GM18499 (cell line): Measurements from ENCODE around the gene FXYD6.

Source experiments
- ATAC-seq: cut with Tn5 transposase; IDR thresholded peaks from one replicate; pipeline ENCODE4 v1.9.1; 2021; ENCODE audit warnings: moderate number of reproducible peaks; ENCODE audit not compliant: insufficient read depth, unreplicated experiment

FXYD6 gene

DNA sequence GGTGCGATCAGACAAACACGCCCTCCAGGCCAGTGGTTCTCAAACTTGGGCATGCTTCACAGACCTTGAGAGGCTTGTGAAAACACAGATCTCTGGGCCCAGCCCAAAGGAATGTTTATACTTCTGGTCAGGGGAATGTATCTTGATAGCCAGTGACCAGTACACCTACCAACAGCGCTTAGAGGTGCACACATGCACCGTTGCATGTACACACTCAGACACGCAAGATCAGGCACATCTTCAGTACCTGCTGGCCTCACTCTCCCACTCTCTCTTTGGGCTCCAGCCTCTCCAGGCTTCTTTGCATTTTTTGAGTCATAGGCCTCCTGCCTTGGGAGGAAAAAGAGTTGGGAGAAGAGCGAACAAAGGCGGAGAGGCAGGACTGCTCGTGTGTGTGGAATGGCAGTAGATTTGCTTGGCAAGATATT is 11.7 kb upstream of the FXYD6 start:
- ATAC-seq = no peak

DNA sequence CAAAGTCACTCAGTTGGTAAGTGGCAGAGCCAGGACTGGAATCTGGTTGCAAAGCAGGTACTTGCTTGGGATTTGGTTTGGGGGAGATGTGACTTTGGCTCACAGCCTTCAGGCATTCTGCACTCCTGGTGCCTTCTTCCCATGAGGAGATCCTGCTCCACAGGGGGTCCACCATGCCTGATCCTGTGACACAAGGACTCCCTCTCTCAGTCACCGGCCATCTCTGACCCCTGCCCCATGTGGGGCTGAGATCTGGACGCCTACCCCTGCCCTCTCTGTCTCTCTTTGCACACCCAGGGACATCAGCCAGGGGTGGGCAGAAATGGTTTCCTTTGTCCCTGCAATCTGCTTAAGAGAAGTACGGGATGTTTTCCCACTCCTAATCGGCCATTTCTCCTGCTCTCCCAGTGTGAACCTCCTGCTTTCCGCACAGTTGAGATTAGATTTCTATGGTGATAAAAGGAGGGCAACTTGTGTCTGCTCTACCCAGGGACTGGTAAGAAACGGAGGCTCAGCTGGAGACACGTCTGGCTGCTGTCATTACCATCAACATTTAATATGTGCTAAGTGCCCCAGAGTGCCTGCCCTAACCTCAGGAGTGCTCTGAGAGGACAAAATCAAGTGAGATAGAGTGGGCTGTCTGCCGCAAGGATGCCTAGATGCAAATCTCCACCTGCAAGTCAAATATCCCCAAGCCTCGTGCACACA is 11.1 kb upstream of the FXYD6 start:
- ATAC-seq = no peak

GRCh38 chr11:117885777-117886176 is 9.3 kb upstream of the FXYD6 start:
- no peak for ATAC-seq

DNA sequence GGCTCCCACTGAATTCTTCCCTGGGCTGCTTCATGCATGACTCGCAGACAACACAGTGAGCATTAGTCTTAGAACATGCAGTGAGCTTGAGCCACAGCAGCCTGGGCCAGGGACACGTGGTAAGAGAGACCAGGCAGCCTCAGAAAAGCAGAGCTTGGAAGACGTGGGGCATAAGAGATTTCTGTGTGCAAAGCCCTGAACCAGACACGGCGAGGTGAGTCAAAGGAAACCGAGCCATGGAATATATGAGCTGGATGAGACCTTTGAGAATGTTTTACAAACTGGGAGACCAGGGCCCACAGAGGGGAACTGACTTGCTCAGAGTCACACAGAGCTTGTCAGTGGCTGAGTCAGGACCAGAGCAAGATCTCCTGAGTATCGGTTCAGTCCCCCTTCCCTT is 8.5 kb upstream of the FXYD6 start:
- no peak for ATAC-seq

- no peak for ATAC-seq
These were observed 6.6 kb upstream of the FXYD6 start for GRCh38 chr11:117883063-117883462.

- ATAC-seq = no peak
These were observed 6.0 kb upstream of the FXYD6 start for GRCh38 chr11:117882311-117882905.

- ATAC-seq = no peak
These were observed 4.8 kb upstream of the FXYD6 start for GRCh38 chr11:117881217-117881616.

- ATAC-seq = no peak
These were observed 3.3 kb upstream of the FXYD6 start for GRCh38 chr11:117879516-117880480.

- no peak for ATAC-seq
These were observed 2.5 kb upstream of the FXYD6 start for GRCh38 chr11:117878939-117879475.

DNA sequence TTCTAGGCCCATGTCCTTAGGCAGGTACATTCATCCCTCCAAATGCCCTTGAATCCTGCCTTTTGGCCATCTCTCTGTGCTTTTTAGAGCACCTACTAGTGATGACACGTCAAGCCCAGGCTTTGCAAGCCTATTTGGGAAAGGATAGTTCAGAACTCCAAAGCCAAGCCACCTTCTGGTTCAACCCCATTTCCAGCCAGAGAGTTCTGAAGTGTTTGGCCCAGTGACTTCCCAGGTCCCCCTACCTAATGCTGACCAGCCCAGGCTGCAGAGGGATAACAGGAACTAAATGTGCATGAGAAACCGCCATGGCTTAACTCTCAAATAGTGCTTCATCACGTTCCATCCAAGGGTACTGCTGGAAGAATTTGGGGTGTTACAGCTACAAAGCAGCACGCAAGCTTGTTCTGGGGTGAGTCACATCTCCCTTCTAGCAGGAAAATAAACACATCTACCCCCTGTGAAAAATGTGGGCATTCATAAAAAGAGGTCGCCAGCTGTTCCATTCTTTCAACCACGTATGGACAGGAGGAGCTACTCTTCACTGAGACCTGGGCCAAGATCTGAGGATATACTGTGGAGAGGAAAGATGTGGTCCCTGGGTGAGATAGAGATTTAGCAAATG is 2.0 kb upstream of the FXYD6 start:
- no peak for ATAC-seq

DNA sequence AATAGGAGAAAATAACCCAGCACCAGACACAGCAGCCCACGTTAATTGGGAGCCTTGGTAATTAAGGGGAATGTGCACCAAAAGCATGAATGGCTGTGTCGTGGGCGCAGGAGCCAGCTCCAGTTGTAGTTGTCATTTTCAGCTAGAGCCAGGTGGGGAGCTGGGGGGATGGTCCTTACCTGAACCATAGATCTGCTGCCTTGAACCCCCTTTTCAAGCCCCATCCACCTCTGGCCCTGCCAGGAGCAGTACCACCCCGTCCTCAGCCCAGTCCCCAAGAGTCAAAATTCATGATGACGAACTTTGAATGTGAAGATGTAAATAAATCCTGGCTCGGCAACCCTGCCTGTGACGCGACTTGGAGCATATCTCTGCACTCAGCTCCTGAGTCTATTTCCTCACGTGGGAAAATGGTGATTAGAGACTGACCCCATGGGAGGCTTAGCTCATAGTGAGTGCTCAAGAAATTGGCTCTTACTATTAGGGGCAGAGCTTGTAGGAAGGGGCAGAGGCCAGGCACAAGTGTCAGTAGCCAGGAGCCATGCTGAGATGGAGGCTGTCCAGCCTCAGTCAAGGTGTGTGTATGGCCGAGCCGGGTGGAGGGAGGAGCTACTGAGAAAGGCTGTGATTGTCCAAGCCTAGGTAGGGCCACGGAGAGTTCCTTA is 794 bp upstream of the FXYD6 start:
- ATAC-seq = no peak

DNA sequence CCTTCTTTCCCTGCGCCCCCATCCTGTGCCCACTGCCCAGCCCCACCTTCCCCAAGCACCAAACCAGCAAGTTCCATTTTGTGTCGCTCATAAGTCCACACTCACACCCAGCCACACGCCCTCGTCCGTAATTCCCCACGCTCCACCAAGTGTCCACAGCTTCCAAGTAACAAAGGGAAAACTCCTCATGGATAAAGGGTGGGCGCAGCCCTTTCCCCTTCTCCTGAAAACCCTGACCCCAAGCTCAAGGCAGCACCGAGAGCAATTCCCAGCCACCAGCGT is 458 bp downstream of the FXYD6 start:
- no peak for ATAC-seq

- no peak for ATAC-seq
These were observed 938 bp downstream of the FXYD6 start for GRCh38 chr11:117875382-117876058.

DNA sequence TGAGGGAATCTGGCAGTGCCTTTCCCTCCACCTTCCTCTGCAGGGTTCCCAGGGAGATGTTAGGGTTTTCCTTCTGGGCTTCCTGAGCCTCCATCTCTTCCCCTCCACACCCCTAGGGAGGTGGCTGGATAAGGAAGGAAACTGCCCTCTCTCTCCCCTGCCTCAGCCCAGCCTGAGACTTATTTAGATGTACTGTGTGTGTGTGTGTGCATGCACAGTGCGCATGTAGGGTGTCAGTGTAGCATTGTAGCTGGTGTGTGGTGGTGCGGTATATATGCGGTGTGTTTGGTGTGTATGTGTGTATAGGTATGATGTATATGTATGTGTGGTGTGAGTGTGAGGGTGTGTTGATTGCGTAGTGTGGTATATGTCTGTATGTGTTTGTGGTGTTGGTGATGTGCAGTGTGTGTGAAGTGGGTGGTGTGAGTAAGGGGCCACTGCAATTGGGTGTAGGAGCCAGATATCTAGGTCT is 1.5 kb downstream of the FXYD6 start:
- no peak for ATAC-seq

DNA sequence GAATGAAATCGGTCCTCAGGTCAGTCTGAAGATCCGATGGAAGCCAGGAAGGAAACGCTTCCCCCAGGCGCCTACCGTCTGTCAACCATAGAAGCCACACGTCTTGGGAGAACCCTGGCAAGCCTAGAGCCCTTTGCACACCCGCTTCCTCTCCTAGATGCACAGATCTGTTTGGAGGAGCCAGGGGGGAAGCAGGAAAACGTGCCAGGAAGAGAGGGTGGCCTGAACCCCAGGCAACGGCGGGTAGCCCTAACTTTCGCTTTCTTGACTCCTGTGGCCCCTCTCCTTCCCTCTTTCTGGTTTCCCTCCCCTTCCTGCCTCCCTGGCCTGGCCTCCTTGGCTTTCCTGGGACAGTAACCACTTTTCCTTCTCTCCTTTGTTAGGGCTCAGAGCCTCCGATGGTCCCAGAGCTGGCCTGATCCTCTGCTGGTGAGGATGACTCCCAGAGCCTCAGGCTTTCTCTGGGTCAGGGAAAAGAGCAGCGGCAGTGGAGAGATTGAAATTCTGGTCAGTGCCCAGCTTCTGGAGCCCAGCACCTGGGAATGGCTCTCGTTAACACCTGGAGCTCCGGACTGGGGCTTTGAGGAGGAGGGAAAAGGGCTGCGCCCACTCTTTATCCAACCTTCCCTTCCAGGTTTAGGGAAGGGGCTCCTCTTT is 2.1 kb downstream of the FXYD6 start:
- ATAC-seq = no peak

DNA sequence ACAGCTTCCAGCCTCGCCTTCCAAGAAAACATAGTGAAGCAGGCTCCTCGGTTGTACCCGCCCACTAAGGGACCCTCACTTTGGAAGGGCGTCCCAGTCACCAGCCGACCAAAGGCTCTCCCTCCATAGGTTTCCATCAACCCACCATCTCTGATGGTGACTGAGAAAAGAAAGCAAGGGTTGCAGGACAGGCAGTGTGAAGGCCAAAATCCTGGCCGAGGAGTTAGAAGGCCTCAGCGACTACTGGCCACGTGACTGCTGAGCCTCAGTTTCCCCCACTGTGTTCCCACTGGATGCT is 2.7 kb downstream of the FXYD6 start:
- ATAC-seq = no peak

DNA sequence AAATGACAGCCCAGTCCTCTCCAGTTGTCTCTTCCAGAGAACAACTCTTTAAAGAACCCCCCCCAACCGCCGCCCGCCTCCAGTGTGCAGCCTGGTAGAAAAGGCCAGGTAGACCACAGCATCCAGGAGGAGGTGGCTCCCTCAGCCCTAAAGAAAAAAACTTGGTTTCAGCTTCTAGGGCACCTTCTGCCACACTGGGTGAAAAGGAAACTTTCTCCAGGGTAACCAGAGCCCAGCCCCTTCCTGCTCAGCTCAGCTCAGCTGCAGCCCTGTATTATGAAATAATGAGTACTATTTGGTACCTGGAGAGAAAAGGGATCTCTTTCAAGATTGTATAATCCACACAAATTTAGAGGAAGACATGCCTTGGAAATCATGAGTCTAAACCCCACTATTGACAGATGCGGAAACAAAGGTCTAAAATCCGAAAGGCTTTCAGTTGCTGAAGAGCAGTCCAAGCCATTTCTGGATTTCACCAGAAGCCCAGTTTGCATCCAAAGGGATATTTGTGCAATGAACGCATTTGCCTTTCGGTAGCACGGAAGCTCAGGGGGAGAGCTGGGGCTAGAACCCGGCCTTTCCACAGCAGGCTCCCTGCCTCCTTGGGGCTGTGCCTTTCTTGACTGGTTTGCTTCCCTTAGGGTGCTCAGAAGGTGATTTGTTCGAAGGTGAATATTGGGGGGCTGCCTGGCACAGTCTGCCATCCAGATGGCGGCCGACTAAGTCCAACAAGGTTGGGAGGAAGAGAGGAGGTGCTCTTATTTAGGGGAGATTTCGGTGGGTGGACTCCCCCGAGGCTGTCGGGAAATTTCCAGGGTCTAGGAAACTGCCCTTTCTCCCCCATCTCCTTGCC is 3.3 kb downstream of the FXYD6 start:
- ATAC-seq = no peak

DNA sequence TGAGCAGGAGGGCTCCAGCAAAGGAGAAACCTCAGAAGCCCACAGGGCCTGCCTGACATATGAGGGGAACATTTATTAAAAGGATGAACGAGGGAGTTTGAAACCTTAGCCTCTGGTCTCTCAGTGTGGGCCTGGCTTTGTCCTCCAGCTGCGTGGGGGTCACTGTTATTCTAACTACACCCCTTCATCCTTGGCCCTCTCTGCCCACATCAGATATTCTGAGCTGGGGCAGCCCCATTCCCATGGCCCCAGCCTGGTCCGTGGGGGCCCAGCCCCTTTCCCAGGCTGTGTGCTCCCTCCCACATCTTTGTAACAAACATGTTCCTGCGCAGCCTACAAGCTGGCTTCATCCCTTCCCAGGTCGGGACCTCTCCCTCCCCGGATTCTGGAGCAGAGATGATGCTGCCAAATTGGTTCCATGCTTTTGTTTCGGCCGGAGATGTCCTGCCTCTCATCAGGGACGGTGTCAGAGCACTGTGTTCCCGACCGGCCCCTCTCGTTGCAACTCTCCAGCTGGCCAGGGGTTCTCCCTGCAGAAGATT is 4.0 kb downstream of the FXYD6 start:
- ATAC-seq = no peak
